MM.1S (cell line): Measurements from ENCODE around the gene ZFHX3.

Experiments used
- DNase-seq: peaks from one replicate; pipeline ENCODE4 v3.0.0-alpha.2; 2015
- H2AFZ ChIP-seq: fragments of 300-600 bp; sonication (generic); 2 replicates; pipeline ENCODE4 v1.6.0; 2016; ENCODE audit warnings: antibody characterized with exemption, low read length
- H3F3A ChIP-seq: fragments of 300-600 bp; sonication (generic); 2 replicates; pipeline ENCODE4 v1.6.1; 2016; ENCODE audit warnings: mild to moderate bottlenecking, antibody characterized with exemption, low read length, moderate library complexity, mixed read lengths; ENCODE audit not compliant: insufficient read depth
- H3K27ac ChIP-seq: fragments of 300-600 bp; sonication (generic); 2 replicates; pipeline ENCODE4 v1.5.1; 2016; ENCODE audit warnings: mild to moderate bottlenecking, low read length
- H3K27me3 ChIP-seq: fragments of 300-600 bp; sonication (generic); replicated peaks from 2 replicates; pipeline ENCODE4 v1.6.0; 2016; ENCODE audit warnings: low read length; ENCODE audit not compliant: insufficient read depth
- H3K36me3 ChIP-seq: fragments of 300-600 bp; sonication (generic); replicated peaks from 2 replicates; pipeline ENCODE4 v1.6.1; 2016; ENCODE audit warnings: mild to moderate bottlenecking, low read length, mixed read lengths; ENCODE audit not compliant: insufficient read depth
- H3K4me1 ChIP-seq: fragments of 300-600 bp; sonication (generic); 2 replicates; pipeline ENCODE4 v1.6.1; 2016; ENCODE audit warnings: low read length, mixed read lengths
- H3K4me2 ChIP-seq: fragments of 300-600 bp; sonication (generic); 2 replicates; pipeline ENCODE4 v1.6.0; 2016; ENCODE audit warnings: low read depth, low read length
- H3K4me3 ChIP-seq: fragments of 300-600 bp; sonication (generic); 2 replicates; pipeline ENCODE4 v1.5.1; 2016; ENCODE audit warnings: low read length, mixed read lengths
- H3K79me2 ChIP-seq: fragments of 300-600 bp; sonication (generic); 2 replicates; pipeline ENCODE4 v1.6.1; 2016; ENCODE audit warnings: mixed run types, low read length, mixed read lengths
- H3K9ac ChIP-seq: fragments of 300-600 bp; sonication (generic); 2 replicates; pipeline ENCODE4 v1.6.1; 2016; ENCODE audit warnings: low read length, mixed read lengths
- H3K9me2 ChIP-seq: fragments of 300-600 bp; sonication (generic); replicated peaks from 2 replicates; pipeline ENCODE4 v1.6.1; 2016; ENCODE audit warnings: mild to moderate bottlenecking, low read length, mixed read lengths; ENCODE audit not compliant: insufficient read depth
- H3K9me3 ChIP-seq: fragments of 300-600 bp; sonication (generic); replicated peaks from 2 replicates; pipeline ENCODE4 v1.6.1; 2016; ENCODE audit warnings: mild to moderate bottlenecking, low read length, mixed read lengths; ENCODE audit not compliant: insufficient read depth
- H4K20me1 ChIP-seq: fragments of 300-600 bp; sonication (generic); 2 replicates; pipeline ENCODE4 v1.6.1; 2016; ENCODE audit warnings: mild to moderate bottlenecking, low read length, moderate library complexity, mixed read lengths; ENCODE audit not compliant: insufficient read depth
- EZH2 ChIP-seq: fragments of 300-600 bp; sonication (generic); optimal IDR thresholded peaks from 2 replicates; pipeline ENCODE3; 2017; ENCODE audit warnings: low read depth, mild to moderate bottlenecking, antibody characterized with exemption, low read length, mixed read lengths
- EZH2phosphoT487 ChIP-seq: fragments of 300-600 bp; sonication (generic); IDR thresholded peaks from 2 replicates; pipeline ENCODE4 v1.6.1; 2018; ENCODE audit warnings: antibody characterized with exemption, low read length
- TF ChIP-seq, protein P1 (sequence below): fragments of 300-600 bp; sonication (generic); IDR thresholded peaks from 2 replicates; pipeline ENCODE4 v1.5.1; 2016; ENCODE audit warnings: antibody characterized with exemption, low read length, mixed read lengths

Gene ZFHX3

DNA sequence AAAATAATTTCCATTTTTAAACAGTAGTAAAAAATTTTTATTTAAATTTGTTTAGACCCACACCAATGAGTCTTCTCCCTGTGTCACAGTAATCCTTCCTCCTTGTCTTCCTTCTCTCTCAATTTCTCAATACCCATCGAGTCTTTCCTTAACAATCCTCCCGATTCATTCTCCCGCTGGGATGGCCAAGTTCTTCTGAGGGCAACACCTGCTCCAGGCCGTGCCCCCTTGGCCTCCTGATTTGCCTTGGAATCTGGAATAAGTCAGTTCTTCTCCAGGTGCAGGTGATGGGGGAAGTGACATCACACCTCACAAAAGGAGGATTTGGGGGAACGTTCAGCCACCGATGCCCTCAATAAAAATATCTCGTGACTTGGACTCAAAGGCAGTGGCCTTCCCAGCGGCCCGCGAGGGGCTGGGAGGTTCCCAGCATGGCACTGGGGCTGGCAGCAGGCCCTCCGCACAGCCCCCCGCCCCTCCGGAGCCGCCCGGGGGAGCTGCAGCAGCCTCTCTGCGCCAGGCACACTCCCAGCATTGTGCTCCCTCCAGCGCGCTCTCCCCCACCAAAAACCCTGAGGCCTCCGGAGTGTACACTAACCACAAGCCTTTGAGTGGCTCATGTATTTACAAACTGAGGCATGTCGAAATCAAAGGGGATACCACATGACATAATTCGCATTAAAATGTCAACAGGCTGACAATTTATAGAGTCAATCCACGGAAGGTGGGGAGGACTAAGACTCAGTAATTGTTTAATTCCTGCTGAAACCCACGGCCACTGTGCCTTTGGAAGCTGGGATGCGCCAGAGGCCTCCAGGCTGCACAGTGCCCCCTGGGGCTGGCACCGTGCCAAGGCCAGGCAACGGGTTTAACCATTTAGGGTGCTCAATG lies 120.5 kb downstream of the ZFHX3 start:
- no peaks in the 10 kb centered on the region for H3K4me1 ChIP-seq
- no peak overlapping the region for H2AFZ ChIP-seq
- no peak overlapping the region for H3K4me3 ChIP-seq
- DNase-seq: no peak
- H3K9me3 ChIP-seq: no peaks in the 10 kb centered on the region
- H3K4me2 ChIP-seq: no peak overlapping the region
- H3K27ac ChIP-seq: no peak overlapping the region
- no peaks in the 10 kb centered on the region for H4K20me1 ChIP-seq
- no peaks in the 10 kb centered on the region for H3K27me3 ChIP-seq
- H3K9ac ChIP-seq: no peak overlapping the region
- no peaks in the 10 kb centered on the region for H3F3A ChIP-seq
- no peaks in the 10 kb centered on the region for H3K79me2 ChIP-seq
- no peaks in the 10 kb centered on the region for H3K36me3 ChIP-seq
- TF ChIP-seq EZH2 (no peak), EZH2phosphoT487 (no peak)
- TF ChIP-seq, protein P1, sequence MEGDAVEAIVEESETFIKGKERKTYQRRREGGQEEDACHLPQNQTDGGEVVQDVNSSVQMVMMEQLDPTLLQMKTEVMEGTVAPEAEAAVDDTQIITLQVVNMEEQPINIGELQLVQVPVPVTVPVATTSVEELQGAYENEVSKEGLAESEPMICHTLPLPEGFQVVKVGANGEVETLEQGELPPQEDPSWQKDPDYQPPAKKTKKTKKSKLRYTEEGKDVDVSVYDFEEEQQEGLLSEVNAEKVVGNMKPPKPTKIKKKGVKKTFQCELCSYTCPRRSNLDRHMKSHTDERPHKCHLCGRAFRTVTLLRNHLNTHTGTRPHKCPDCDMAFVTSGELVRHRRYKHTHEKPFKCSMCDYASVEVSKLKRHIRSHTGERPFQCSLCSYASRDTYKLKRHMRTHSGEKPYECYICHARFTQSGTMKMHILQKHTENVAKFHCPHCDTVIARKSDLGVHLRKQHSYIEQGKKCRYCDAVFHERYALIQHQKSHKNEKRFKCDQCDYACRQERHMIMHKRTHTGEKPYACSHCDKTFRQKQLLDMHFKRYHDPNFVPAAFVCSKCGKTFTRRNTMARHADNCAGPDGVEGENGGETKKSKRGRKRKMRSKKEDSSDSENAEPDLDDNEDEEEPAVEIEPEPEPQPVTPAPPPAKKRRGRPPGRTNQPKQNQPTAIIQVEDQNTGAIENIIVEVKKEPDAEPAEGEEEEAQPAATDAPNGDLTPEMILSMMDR: no peak
- no peaks in the 10 kb centered on the region for H3K9me2 ChIP-seq

DNA sequence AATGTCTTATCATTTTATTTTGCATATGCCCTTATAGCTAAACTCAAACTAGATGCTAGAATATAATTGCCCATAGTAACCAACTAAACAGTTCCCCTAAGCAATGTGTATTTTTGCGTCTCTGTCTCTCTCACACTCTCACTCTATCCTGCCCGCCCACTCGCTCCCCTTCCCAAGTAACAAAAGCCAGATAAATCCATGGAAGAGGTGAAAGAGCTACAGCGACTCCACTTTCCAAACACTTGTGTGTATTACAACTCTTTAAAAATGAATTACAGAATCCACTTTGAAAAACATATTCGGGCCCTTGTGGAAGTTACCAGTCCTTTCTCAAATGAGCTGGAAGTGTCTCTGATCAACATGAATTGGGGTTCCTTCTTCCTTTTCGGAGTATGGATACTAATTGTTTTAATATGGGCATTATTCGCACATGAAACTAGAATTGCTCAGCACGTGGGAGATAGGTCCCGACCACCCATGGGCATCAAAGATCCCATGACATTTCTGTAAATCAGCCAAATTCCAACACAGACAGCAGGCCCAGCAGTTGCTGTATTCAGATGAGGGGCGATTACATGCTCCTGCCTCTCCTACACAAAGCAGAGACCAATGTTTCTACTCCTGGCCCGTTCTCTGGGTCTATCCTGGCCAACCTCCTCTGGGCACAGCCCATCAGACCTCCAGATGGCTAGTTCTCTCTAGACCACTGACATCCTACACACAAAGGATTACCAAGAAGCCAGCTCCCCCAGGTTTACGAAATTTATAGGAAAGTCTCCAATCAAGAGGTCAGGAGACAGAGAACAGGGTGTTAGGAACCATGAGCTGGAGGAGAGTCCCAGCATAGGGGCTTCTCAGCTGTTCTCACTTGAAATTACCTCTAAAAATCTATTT lies 121.5 kb downstream of the ZFHX3 start:
- H3F3A ChIP-seq: no peaks in the 10 kb centered on the region
- H3K27ac ChIP-seq: no peak overlapping the region
- H4K20me1 ChIP-seq: no peaks in the 10 kb centered on the region
- H3K4me2 ChIP-seq: no peak overlapping the region
- no peak overlapping the region for H3K4me3 ChIP-seq
- no peaks in the 10 kb centered on the region for H3K9me3 ChIP-seq
- TF ChIP-seq, protein P1: no peak
- TF ChIP-seq EZH2phosphoT487 (no peak), EZH2 (no peak)
- no peaks in the 10 kb centered on the region for H3K36me3 ChIP-seq
- H3K4me1 ChIP-seq: no peaks in the 10 kb centered on the region
- no peak overlapping the region for H3K9ac ChIP-seq
- H3K9me2 ChIP-seq: no peaks in the 10 kb centered on the region
- H3K79me2 ChIP-seq: no peaks in the 10 kb centered on the region
- DNase-seq: no peak
- no peaks in the 10 kb centered on the region for H3K27me3 ChIP-seq
- H2AFZ ChIP-seq: no peak overlapping the region

DNA sequence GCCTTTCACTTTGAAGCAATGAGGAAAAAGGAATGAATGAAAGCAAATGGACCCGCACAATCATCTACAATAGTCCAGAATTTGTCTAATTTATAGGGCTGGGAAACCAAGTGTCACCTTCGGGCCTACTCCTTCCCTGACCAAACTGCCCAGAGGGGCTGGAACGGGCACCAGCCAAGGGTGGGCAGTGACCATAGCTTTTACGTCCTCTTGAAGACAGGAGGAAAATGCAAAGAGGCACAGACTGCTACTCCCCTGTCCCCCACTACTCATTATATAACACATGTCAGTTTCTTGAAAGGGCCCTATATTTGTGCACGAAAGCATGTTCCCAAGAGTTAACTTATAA lies 122.3 kb downstream of the ZFHX3 start:
- Histone ChIP-seq H3K4me2 (no peak overlapping the region), H3K4me1 (no peaks in the 10 kb centered on the region), H2AFZ (no peak overlapping the region), H3K27me3 (no peaks in the 10 kb centered on the region), H3K27ac (no peak overlapping the region), H4K20me1 (no peaks in the 10 kb centered on the region), H3K9me3 (no peaks in the 10 kb centered on the region), H3F3A (no peaks in the 10 kb centered on the region), H3K4me3 (no peak overlapping the region), H3K36me3 (no peaks in the 10 kb centered on the region), H3K79me2 (no peaks in the 10 kb centered on the region), H3K9ac (no peak overlapping the region), H3K9me2 (no peaks in the 10 kb centered on the region)
- TF ChIP-seq EZH2 (no peak), EZH2phosphoT487 (no peak)
- TF ChIP-seq, protein P1: no peak
- no peak for DNase-seq
